Osteoblast (primary cell): ENCODE data around the gene CATSPERD. TPM values are rescaled to one million over a fixed set of nuclear protein-coding genes. Genes with fewer than 3 reads are reported as not detected.
A peak's percentile ranks its signal among the peaks of the same experiment; 100 is the strongest.

Experiments used
- DNase-seq: peaks from one replicate; pipeline ENCODE4 v3.0.0; 2011; ENCODE audit warnings: low spot score, mixed read lengths; ENCODE audit not compliant: insufficient read length; ENCODE audit errors: missing footprints
- H2AFZ ChIP-seq: 2 replicates; pipeline ENCODE4 v1.6.0; 2011; ENCODE audit warnings: mild to moderate bottlenecking, low read length
- H3K27ac ChIP-seq: 2 replicates; pipeline ENCODE4 v1.5.1; 2011; ENCODE audit warnings: mild to moderate bottlenecking, low read depth, low read length, moderate library complexity
- H3K27me3 ChIP-seq: 2 replicates; pipeline ENCODE4 v1.6.0; 2012; ENCODE audit warnings: mild to moderate bottlenecking, control low read depth, inconsistent platforms, low read length, moderate library complexity; ENCODE audit not compliant: insufficient read depth
- H3K36me3 ChIP-seq: 2 replicates; pipeline ENCODE4 v1.5.1; 2011; ENCODE audit warnings: mild to moderate bottlenecking, low read length, control low read depth, moderate library complexity; ENCODE audit not compliant: insufficient read depth
- H3K4me1 ChIP-seq: 2 replicates; pipeline ENCODE4 v1.5.1; 2011; ENCODE audit warnings: mild to moderate bottlenecking, low read length, control low read depth, moderate library complexity; ENCODE audit not compliant: insufficient read depth
- H3K4me2 ChIP-seq: 2 replicates; pipeline ENCODE4 v1.6.0; 2011; ENCODE audit warnings: mild to moderate bottlenecking, low read length; ENCODE audit not compliant: insufficient read depth
- H3K4me3 ChIP-seq: fragments of 200-600 bp; sonication (generic); 3 replicates; pipeline ENCODE4 v1.5.1; 2012; ENCODE audit warnings: mild to moderate bottlenecking, low read length, inconsistent platforms; ENCODE audit not compliant: insufficient read depth
- H3K79me2 ChIP-seq: 2 replicates; pipeline ENCODE4 v1.6.0; 2012; ENCODE audit warnings: mild to moderate bottlenecking, low read length, control low read depth, inconsistent platforms; ENCODE audit not compliant: insufficient read depth
- H3K9me3 ChIP-seq: 2 replicates; pipeline ENCODE4 v1.5.1; 2011; ENCODE audit warnings: low read depth, low read length, control low read depth
- H4K20me1 ChIP-seq: 2 replicates; pipeline ENCODE4 v1.6.0; 2012; ENCODE audit warnings: mild to moderate bottlenecking, low read length, control low read depth; ENCODE audit not compliant: insufficient read depth
- total RNA-seq: library from RNA; depleted of rRNA; stranded (reverse); fragments of >200 nt; gene quantifications from 2 replicates; pipeline ENCODE4 v1.2.3, GENCODE V29; 2012
- TF ChIP-seq, protein P1 (sequence below): IDR thresholded peaks from 2 replicates; pipeline ENCODE4 v1.5.1; 2011; ENCODE audit warnings: mild to moderate bottlenecking, low read depth, low read length, moderate library complexity; ENCODE audit errors: extremely low read depth

CATSPERD gene
- total RNA-seq, 1 donor: under 0.01 TPM

DNA sequence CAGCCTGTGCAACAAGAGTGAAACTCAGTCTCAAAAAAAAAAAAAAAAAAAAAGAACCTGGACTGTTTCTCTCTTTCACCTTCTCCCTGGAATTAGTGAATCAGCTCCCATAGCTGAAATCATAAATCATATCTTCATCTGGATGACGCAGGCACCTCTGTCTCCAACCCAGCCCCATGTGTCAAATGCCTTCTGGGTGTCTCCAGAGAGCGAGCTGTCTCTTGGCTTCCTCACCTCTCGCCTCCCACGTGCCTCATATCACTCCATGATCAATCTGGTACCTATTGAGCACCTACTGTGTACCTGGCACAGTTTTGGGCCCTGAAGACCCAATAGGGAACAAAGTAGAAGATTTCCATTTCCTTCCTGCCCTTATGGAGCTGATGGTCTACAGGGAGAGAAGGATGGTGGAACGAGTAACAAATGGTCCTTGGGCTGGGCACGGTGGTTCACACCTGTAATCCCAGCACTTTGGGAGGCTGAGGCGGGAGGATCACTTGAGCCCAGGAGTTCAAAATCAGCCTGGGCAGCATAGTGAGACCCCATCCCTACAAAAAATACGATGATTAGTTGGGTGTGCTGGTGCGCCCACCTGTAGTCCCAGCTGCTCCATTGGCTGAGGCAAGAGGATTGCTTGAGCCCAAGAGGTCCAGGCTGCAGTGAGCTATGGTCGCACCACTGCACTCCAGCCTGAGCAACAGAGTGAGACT is 37.1 kb upstream of the CATSPERD start:
- H2AFZ ChIP-seq: no peak overlapping the region
- no peak for DNase-seq
- H3K9me3 ChIP-seq: no peaks in the 10 kb centered on the region
- no peaks in the 10 kb centered on the region for H4K20me1 ChIP-seq
- peaks cover 12% of the 10 kb centered on the region for H3K79me2 ChIP-seq
- H3K36me3 ChIP-seq: no peaks in the 10 kb centered on the region
- H3K4me3 ChIP-seq: no peak overlapping the region
- H3K27ac ChIP-seq: no peak overlapping the region
- TF ChIP-seq, protein P1, sequence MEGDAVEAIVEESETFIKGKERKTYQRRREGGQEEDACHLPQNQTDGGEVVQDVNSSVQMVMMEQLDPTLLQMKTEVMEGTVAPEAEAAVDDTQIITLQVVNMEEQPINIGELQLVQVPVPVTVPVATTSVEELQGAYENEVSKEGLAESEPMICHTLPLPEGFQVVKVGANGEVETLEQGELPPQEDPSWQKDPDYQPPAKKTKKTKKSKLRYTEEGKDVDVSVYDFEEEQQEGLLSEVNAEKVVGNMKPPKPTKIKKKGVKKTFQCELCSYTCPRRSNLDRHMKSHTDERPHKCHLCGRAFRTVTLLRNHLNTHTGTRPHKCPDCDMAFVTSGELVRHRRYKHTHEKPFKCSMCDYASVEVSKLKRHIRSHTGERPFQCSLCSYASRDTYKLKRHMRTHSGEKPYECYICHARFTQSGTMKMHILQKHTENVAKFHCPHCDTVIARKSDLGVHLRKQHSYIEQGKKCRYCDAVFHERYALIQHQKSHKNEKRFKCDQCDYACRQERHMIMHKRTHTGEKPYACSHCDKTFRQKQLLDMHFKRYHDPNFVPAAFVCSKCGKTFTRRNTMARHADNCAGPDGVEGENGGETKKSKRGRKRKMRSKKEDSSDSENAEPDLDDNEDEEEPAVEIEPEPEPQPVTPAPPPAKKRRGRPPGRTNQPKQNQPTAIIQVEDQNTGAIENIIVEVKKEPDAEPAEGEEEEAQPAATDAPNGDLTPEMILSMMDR: no peak
- no peak overlapping the region for H3K4me2 ChIP-seq
- H3K27me3 ChIP-seq: no peaks in the 10 kb centered on the region
- peaks cover 12% of the 10 kb centered on the region for H3K4me1 ChIP-seq

DNA sequence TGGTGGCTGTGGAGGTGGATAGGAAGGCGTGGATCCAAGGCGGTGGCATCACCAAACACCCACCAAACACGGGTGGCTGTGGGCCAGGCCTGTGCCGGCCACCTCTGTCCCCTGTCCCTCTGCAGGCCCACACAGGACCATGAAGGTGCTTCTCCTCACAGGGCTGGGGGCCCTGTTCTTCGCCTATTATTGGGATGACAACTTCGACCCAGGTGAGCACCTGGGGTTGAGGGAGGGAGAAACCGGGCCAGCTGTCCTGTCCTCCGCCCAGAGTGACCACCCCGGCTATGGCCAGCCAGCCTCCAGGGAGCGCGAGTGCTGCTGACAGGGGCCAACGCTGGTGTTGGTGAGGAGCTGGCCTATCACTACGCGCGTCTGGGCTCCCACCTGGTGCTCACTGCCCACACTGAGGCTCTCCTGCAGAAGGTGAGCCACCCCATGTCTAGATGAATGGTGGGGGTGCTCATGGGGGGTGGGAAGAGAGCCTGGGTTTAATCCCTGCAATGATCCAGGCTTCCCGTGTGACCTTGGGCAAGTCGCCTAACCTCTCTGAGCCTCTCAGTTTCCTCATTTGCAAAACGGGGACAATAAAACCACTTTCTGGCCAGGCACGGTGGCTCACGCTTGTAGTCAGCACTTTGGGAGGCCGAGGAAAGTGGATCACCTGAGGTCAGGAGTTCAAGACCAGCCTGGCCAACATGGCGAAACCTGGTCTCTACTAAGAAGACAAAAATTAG is 35.6 kb upstream of the CATSPERD start:
- no peaks in the 10 kb centered on the region for H3K9me3 ChIP-seq
- H3K36me3 ChIP-seq: no peaks in the 10 kb centered on the region
- no peak overlapping the region for H3K4me2 ChIP-seq
- TF ChIP-seq, protein P1: no peak
- H3K27ac ChIP-seq: no peak overlapping the region
- no peaks in the 10 kb centered on the region for H3K27me3 ChIP-seq
- no peaks in the 10 kb centered on the region for H4K20me1 ChIP-seq
- H3K79me2 ChIP-seq: peaks cover 4% of the 10 kb centered on the region
- peaks cover 5% of the 10 kb centered on the region for H3K4me1 ChIP-seq
- peak; percentile 65 for DNase-seq
- no peak overlapping the region for H2AFZ ChIP-seq
- no peak overlapping the region for H3K4me3 ChIP-seq

DNA sequence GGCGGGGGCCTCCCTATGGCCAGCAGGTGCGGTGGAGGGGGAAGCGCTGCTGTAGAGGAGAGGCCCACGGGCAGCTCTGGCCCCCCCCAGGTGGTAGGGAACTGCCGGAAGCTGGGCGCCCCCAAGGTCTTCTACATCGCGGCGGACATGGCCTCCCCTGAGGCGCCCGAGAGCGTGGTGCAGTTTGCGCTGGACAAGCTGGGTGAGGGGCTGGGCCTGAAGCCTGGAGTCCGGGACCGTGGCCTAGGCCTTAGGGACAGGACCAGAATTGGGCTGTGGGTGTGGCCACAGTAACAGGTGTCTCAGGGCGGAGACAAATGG is 34.2 kb upstream of the CATSPERD start:
- H4K20me1 ChIP-seq: peaks cover 12% of the 10 kb centered on the region
- H3K79me2 ChIP-seq: peaks cover 12% of the 10 kb centered on the region
- no peaks in the 10 kb centered on the region for H3K27me3 ChIP-seq
- peak overlapping the region; percentile 77 for H3K4me3 ChIP-seq
- no peaks in the 10 kb centered on the region for H3K9me3 ChIP-seq
- H3K4me1 ChIP-seq: peaks cover 4% of the 10 kb centered on the region
- TF ChIP-seq, protein P1: no peak
- H3K4me2 ChIP-seq: peak overlapping the region; percentile 76
- no peak overlapping the region for H2AFZ ChIP-seq
- DNase-seq: no peak
- no peaks in the 10 kb centered on the region for H3K36me3 ChIP-seq
- H3K27ac ChIP-seq: no peak overlapping the region

DNA sequence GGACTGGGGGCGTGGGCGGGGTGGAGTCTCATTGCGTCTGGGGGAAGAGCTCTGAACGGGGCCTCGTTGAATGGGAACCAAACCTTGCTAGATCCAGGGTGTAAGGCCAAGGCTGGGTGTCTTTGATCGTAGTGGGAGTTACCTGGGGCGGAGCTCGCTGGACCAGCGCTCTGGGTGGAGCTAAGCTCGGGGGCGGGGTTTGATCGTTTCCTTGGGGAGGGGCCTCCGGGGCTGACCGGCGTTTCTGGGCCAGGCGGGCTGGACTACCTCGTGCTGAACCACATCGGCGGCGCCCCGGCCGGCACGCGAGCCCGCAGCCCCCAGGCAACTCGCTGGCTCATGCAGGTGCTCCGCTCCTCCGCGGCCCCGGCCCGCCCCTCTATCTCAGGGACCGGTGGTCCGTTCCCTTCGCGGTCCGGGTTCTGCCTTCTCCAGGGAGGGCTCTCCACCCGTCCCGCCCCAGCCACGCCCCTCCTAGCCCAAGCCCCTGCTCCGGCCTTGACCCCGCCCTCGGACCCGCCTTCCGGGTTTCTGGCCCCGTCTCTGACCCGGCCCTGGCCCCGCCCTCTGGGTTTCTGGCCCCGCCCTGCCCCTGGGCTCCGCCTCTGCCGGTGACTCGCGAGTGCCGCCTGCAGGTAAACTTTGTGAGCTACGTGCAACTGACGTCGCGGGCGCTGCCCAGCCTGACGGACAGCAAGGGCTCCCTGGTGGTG is 33.6 kb upstream of the CATSPERD start:
- Histone ChIP-seq H3K27me3 (no peaks in the 10 kb centered on the region), H3K4me1 (peaks cover 5% of the 10 kb centered on the region), H3K9me3 (no peaks in the 10 kb centered on the region), H3K27ac (no peak overlapping the region), H3K4me3 (peak overlapping the region; percentile 77), H4K20me1 (peaks cover 17% of the 10 kb centered on the region), H2AFZ (peak overlapping the region; percentile 85), H3K79me2 (peaks cover 17% of the 10 kb centered on the region), H3K36me3 (peaks cover 5% of the 10 kb centered on the region), H3K4me2 (peak overlapping the region; percentile 76)
- TF ChIP-seq, protein P1: peak; percentile 68
- peak; percentile 100 for DNase-seq
